Lower leg skin (tissue), 4 donors: ENCODE results near the gene A4GALT. TPM values are rescaled to one million over a fixed set of nuclear protein-coding genes. Genes with fewer than 3 reads are reported as not detected.
"Not testable (repeated sequence)": the region's sequence is repeated elsewhere in the genome, so short reads cannot be mapped to it uniquely, and the experiment has no call there.

Experiments used
- DNase-seq, 2 donors: peaks; one replicate each; pipeline ENCODE4 v3.0.0-alpha.2; 2019; ENCODE audit warnings: low spot score in 2 of 2
- H3K4me3 ChIP-seq: fragments of 200-600 bp; sonication (generic); 2 replicates; pipeline ENCODE4 v1.5.1; 2017; ENCODE audit warnings: mild to moderate bottlenecking, low read depth; ENCODE audit not compliant: poor library complexity, severe bottlenecking
- CTCF ChIP-seq, 3 donors: fragments of 450-650 bp; IDR thresholded peaks; one replicate each; pipeline ENCODE4 v1.5.1; 2016; ENCODE audit warnings: antibody characterized with exemption in 3 of 3, mild to moderate bottlenecking in 3 of 3, moderate library complexity in 2 of 3
- POLR2A ChIP-seq, 2 donors: fragments of 450-650 bp; IDR thresholded peaks; one replicate each; pipeline ENCODE4 v1.6.1; 2016 to 2017; ENCODE audit warnings: antibody characterized with exemption in 2 of 2, mild to moderate bottlenecking in 1 of 2, moderate library complexity in 1 of 2
- WGBS, 2 donors: methylation state at CpG; one replicate each; pipeline ENCODE4 v1.1.5; 2018; 5-methylcytosine and 5-hydroxymethylcytosine counted together
- intact Hi-C: fragments of 100-400 bp; cut with DNase I; formaldehyde crosslinking; loops from one replicate; pipeline ENCODE4 v1.15.0; 2023; ENCODE audit warnings: low total_unique reads
- total RNA-seq, 4 donors: library from RNA; depleted of rRNA; stranded (reverse); fragments of >200 nt; gene quantifications; one replicate each; pipeline ENCODE4 v1.1.0, GENCODE V29; 2016

Gene A4GALT
- total RNA-seq, 4 donors from 2014 or later = 4.5 to 20.1 (median 10.9) TPM

- no peak overlapping the region for H3K4me3 ChIP-seq
- no peak for DNase-seq
- WGBS, 2 donors = 90 to 98% methylated on average over 4 of the region's 4 CpGs
- intact Hi-C loops = no loop called here
- no peak for TF ChIP-seq POLR2A (IDR thresholded peaks at IDR 0.05)
- TF ChIP-seq CTCF (IDR thresholded peaks at IDR 0.05) = no peak
Measured at GRCh38 chr22:42679691-42680090, 41.0 kb downstream of the A4GALT start.

- WGBS, 2 donors = 100% methylated on average over 1 of the region's 1 CpG
- TF ChIP-seq CTCF (IDR thresholded peaks at IDR 0.05) = no peak
- no peak for DNase-seq
- intact Hi-C loops = no loop called here
- no peak overlapping the region for H3K4me3 ChIP-seq
Measured at GRCh38 chr22:42678894-42679293, 41.8 kb downstream of the A4GALT start.

- not testable (repeated sequence) for H3K4me3 ChIP-seq
Measured at GRCh38 chr22:42677936-42678335, 42.7 kb downstream of the A4GALT start.

GRCh38 chr22:42676059-42676607 is 44.5 kb downstream of the A4GALT start:
- H3K4me3 ChIP-seq = no peak overlapping the region
- DNase-seq = no peak
- WGBS, 2 donors = 31 to 33% methylated on average over 7 of the region's 7 CpGs
- intact Hi-C loops = no loop called here
- no peak for TF ChIP-seq CTCF (IDR thresholded peaks at IDR 0.05)

More at GRCh38 chr22:42677936-42678335, 42.7 kb downstream of the A4GALT start:
- 71 to 86% methylated on average over 4 of the region's 4 CpGs for WGBS, 2 donors
- intact Hi-C loops, DNase-seq: not testable (repeated sequence)

GRCh38 chr22:42673898-42674401 is 46.7 kb downstream of the A4GALT start:
- TF ChIP-seq CTCF (IDR thresholded peaks at IDR 0.05) = no peak
- TF ChIP-seq POLR2A (IDR thresholded peaks at IDR 0.05) = no peak
- intact Hi-C loops = no loop called here
- no peak overlapping the region for H3K4me3 ChIP-seq
- no peak for DNase-seq
- 23 to 36% methylated on average over 2 of the region's 2 CpGs for WGBS, 2 donors

GRCh38 chr22:42673071-42673470 is 47.6 kb downstream of the A4GALT start:
- 95 to 97% methylated on average over 13 of the region's 13 CpGs for WGBS, 2 donors
- H3K4me3 ChIP-seq, intact Hi-C loops, DNase-seq: not testable (repeated sequence)
